ENCODE measurements around the gene KSR1. TPM values are rescaled to one million over a fixed set of nuclear protein-coding genes. Genes with fewer than 3 reads are reported as not detected.

KSR1 gene
- total RNA-seq, 2 donors from 2014 or later = 15.5 to 23.8 TPM

- intact Hi-C loops (cut with DNase I) = no loop called here
- DNase-seq = no peak
- no peak for ATAC-seq
Observed at GRCh38 chr17:27481327-27481726, 25.1 kb downstream of the KSR1 start.

GRCh38 chr17:27485125-27485524, 28.9 kb downstream of the KSR1 start:
- intact Hi-C loops (cut with DNase I) = no loop called here
- ATAC-seq = peak in 1 of 2 donors; percentile 16
- DNase-seq = no peak

- intact Hi-C loops (cut with DNase I) = no loop called here
- no peak for ATAC-seq
- DNase-seq = no peak
Observed at GRCh38 chr17:27485716-27486495, 29.7 kb downstream of the KSR1 start.

GRCh38 chr17:27486741-27487140, 30.5 kb downstream of the KSR1 start:
- DNase-seq = no peak
- intact Hi-C loops (cut with DNase I) = no loop called here
- no peak for ATAC-seq

GRCh38 chr17:27488231-27488630, 32.0 kb downstream of the KSR1 start:
- intact Hi-C loops (cut with DNase I) = no loop called here
- DNase-seq (no peak), ATAC-seq (peak; percentile 39 to 49)

GRCh38 chr17:27489045-27489715, 32.9 kb downstream of the KSR1 start:
- peak; percentile 94 for DNase-seq
- ATAC-seq = peak; percentile 80 to 92
- intact Hi-C loops (cut with DNase I) = no loop called here

- intact Hi-C loops (cut with DNase I) = loop anchor here (5.0 to 10.0 kb wide), 4 partner anchors 64 to 112 kb away; no protein-coding TSS in a partner anchor
Observed at GRCh38 chr17:27490391-27490790, 34.1 kb downstream of the KSR1 start.

GRCh38 chr17:27491713-27492190, 35.5 kb downstream of the KSR1 start:
- no peak for ATAC-seq
- intact Hi-C loops (cut with DNase I) = loop anchor here (5.0 to 10.0 kb wide), 4 partner anchors 63 to 111 kb away; no protein-coding TSS in a partner anchor
- no peak for DNase-seq

More at GRCh38 chr17:27490391-27490790, 34.1 kb downstream of the KSR1 start:
- DNase-seq = no peak
- no peak for ATAC-seq

- intact Hi-C loops (cut with DNase I) = loop anchor here (5.0 to 10.0 kb wide), 4 partner anchors 62 to 110 kb away; no protein-coding TSS in a partner anchor
- ATAC-seq (no peak), DNase-seq (no peak)
Observed at GRCh38 chr17:27492470-27492869, 36.2 kb downstream of the KSR1 start.

GRCh38 chr17:27493088-27493487, 36.8 kb downstream of the KSR1 start:
- no peak for DNase-seq
- intact Hi-C loops (cut with DNase I) = loop anchor here (5.0 to 10.0 kb wide), 4 partner anchors 62 to 109 kb away; no protein-coding TSS in a partner anchor

GRCh38 chr17:27494192-27495091, 38.2 kb downstream of the KSR1 start:
- peak; percentile 85 for DNase-seq
- ATAC-seq = peak; percentile 81 to 85
- intact Hi-C loops (cut with DNase I) = loop anchor here (5.0 to 10.0 kb wide), 4 partner anchors 60 to 108 kb away; no protein-coding TSS in a partner anchor

More at GRCh38 chr17:27493088-27493487, 36.8 kb downstream of the KSR1 start:
- no peak for ATAC-seq

- intact Hi-C loops (cut with DNase I) = loop anchor here in 1 of 2 donors (10.0 kb wide), 2 partner anchors 59 to 99 kb away; no protein-coding TSS in a partner anchor
- DNase-seq (no peak), ATAC-seq (peak in 1 of 2 donors; percentile 38)
Observed at GRCh38 chr17:27495460-27495859, 39.2 kb downstream of the KSR1 start.

- ATAC-seq = no peak
- intact Hi-C loops (cut with DNase I) = loop anchor here in 1 of 2 donors (10.0 kb wide), 2 partner anchors 59 to 99 kb away; no protein-coding TSS in a partner anchor
Observed at GRCh38 chr17:27496005-27496404, 39.8 kb downstream of the KSR1 start.

GRCh38 chr17:27496437-27496943, 40.2 kb downstream of the KSR1 start:
- ATAC-seq = no peak
- intact Hi-C loops (cut with DNase I) = loop anchor here in 1 of 2 donors (10.0 kb wide), 2 partner anchors 58 to 98 kb away; no protein-coding TSS in a partner anchor
- DNase-seq = no peak

More at GRCh38 chr17:27496005-27496404, 39.8 kb downstream of the KSR1 start:
- DNase-seq = no peak

- DNase-seq = no peak
- no peak for ATAC-seq
- intact Hi-C loops (cut with DNase I) = loop anchor here in 1 of 2 donors (10.0 kb wide), 2 partner anchors 58 to 98 kb away; no protein-coding TSS in a partner anchor
Observed at GRCh38 chr17:27496971-27497370, 40.7 kb downstream of the KSR1 start.

GRCh38 chr17:27497696-27498095, 41.4 kb downstream of the KSR1 start:
- no peak for DNase-seq

GRCh38 chr17:27498615-27499309, 42.5 kb downstream of the KSR1 start:
- DNase-seq (no peak), ATAC-seq (no peak)
- intact Hi-C loops (cut with DNase I) = loop anchor here in 1 of 2 donors (10.0 kb wide), 2 partner anchors 56 to 96 kb away; no protein-coding TSS in a partner anchor

More at GRCh38 chr17:27497696-27498095, 41.4 kb downstream of the KSR1 start:
- intact Hi-C loops (cut with DNase I) = loop anchor here in 1 of 2 donors (10.0 kb wide), 2 partner anchors 57 to 97 kb away; no protein-coding TSS in a partner anchor
- ATAC-seq = no peak

Data from left cardiac atrium (tissue), 4 donors.